Measurements from ENCODE around the gene MYF5. TPM values are rescaled to one million over a fixed set of nuclear protein-coding genes. Genes with fewer than 3 reads are reported as not detected.

MYF5 gene
- total RNA-seq, 1 donor from 2014 or later: not detected

GRCh38 chr12:80717856-80718255, 1.1 kb downstream of the MYF5 start:
- Mint-ChIP-seq H3K4me1 (ENCODE audit: unreplicated experiment) (peaks cover 19% of the 10 kb centered on the region), H3K9me3 (peaks cover 5% of the 10 kb centered on the region), H3K27ac (no peak overlapping the region), H3K27me3 (peaks cover 42% of the 10 kb centered on the region), H3K4me3 (no peak overlapping the region), H3K36me3 (no peaks in the 10 kb centered on the region)
- DNase-seq (ENCODE audit: extremely low spot score, unreplicated experiment): no peak
- no peak for TF ChIP-seq CTCF (conservative IDR thresholded peaks at IDR 0.05)

GRCh38 chr12:80720516-80720915, 3.8 kb downstream of the MYF5 start:
- Mint-ChIP-seq H3K4me1 (ENCODE audit: unreplicated experiment) (no peaks in the 10 kb centered on the region), H3K27me3 (peaks cover 20% of the 10 kb centered on the region), H3K36me3 (no peaks in the 10 kb centered on the region), H3K4me3 (no peak overlapping the region), H3K27ac (no peak overlapping the region), H3K9me3 (no peaks in the 10 kb centered on the region)
- DNase-seq (ENCODE audit: extremely low spot score, unreplicated experiment): no peak
- TF ChIP-seq CTCF (conservative IDR thresholded peaks at IDR 0.05): no peak

- Mint-ChIP-seq H3K4me3 (no peak overlapping the region), H3K27ac (no peak overlapping the region), H3K9me3 (no peaks in the 10 kb centered on the region), H3K36me3 (no peaks in the 10 kb centered on the region), H3K4me1 (ENCODE audit: unreplicated experiment) (no peaks in the 10 kb centered on the region), H3K27me3 (peaks cover 12% of the 10 kb centered on the region)
- TF ChIP-seq CTCF (conservative IDR thresholded peaks at IDR 0.05): no peak
- no peak for DNase-seq (ENCODE audit: extremely low spot score, unreplicated experiment)
Observed at GRCh38 chr12:80721326-80721725, 4.6 kb downstream of the MYF5 start.

GRCh38 chr12:80745851-80746505, 29.3 kb downstream of the MYF5 start:
- no peak for TF ChIP-seq CTCF (conservative IDR thresholded peaks at IDR 0.05)
- no peaks in the 10 kb centered on the region for H3K9me3 Mint-ChIP-seq
- no peak overlapping the region for H3K27ac Mint-ChIP-seq
- H3K4me1 Mint-ChIP-seq (ENCODE audit: unreplicated experiment): peaks cover 10% of the 10 kb centered on the region
- H3K4me3 Mint-ChIP-seq: no peak overlapping the region
- no peak for DNase-seq (ENCODE audit: extremely low spot score, unreplicated experiment)
- H3K27me3 Mint-ChIP-seq: peaks cover 2% of the 10 kb centered on the region
- no peaks in the 10 kb centered on the region for H3K36me3 Mint-ChIP-seq

- no peaks in the 10 kb centered on the region for H3K9me3 Mint-ChIP-seq
- no peaks in the 10 kb centered on the region for H3K36me3 Mint-ChIP-seq
- no peak for TF ChIP-seq CTCF (conservative IDR thresholded peaks at IDR 0.05)
- H3K27ac Mint-ChIP-seq: no peak overlapping the region
- peaks cover 1% of the 10 kb centered on the region for H3K4me1 Mint-ChIP-seq (ENCODE audit: unreplicated experiment)
- no peak overlapping the region for H3K4me3 Mint-ChIP-seq
- DNase-seq (ENCODE audit: extremely low spot score, unreplicated experiment): no peak
- H3K27me3 Mint-ChIP-seq: peaks cover 2% of the 10 kb centered on the region
Observed at GRCh38 chr12:80747800-80748199, 31.1 kb downstream of the MYF5 start.
